Thymus (tissue), 11 donors: ENCODE data around the gene IL20RB. TPM values are rescaled to one million over a fixed set of nuclear protein-coding genes. Genes with fewer than 3 reads are reported as not detected.
"Not testable (repeated sequence)": the region's sequence is repeated elsewhere in the genome, so short reads cannot be mapped to it uniquely, and the experiment has no call there.

ENCODE experiments used
- DNase-seq, 9 donors: peaks; one replicate each; pipeline ENCODE4 v3.0.0-alpha.2; 2013; ENCODE audit warnings: low spot score in 9 of 9, low read depth in 6 of 9, missing footprints in 1 of 9
- H3K27ac ChIP-seq, 2 donors: one replicate each; pipeline ENCODE4 v1.5.1; 2013; ENCODE audit warnings: control low read depth in 1 of 2, low read depth in 1 of 2, low read length in 1 of 2, mild to moderate bottlenecking in 1 of 2, moderate library complexity in 1 of 2
- H3K27me3 ChIP-seq, 2 donors: one replicate each; pipeline ENCODE4 v1.5.1; 2013; ENCODE audit warnings: low read length in 1 of 2; ENCODE audit not compliant: control insufficient read depth in 2 of 2, insufficient read depth in 1 of 2
- H3K36me3 ChIP-seq, 2 donors: one replicate each; pipeline ENCODE4 v1.5.1; 2013; ENCODE audit warnings: low read length in 1 of 2, mild to moderate bottlenecking in 1 of 2, moderate library complexity in 1 of 2; ENCODE audit not compliant: control insufficient read depth in 2 of 2, insufficient read depth in 2 of 2
- H3K4me1 ChIP-seq, 2 donors: one replicate each; pipeline ENCODE4 v1.5.1; 2013; ENCODE audit warnings: low read length in 2 of 2; ENCODE audit not compliant: control insufficient read depth in 2 of 2, insufficient read depth in 2 of 2
- H3K4me3 ChIP-seq, 2 donors: one replicate each; pipeline ENCODE4 v1.5.1; 2013; ENCODE audit warnings: low read length in 2 of 2, control low read depth in 1 of 2, mild to moderate bottlenecking in 1 of 2
- H3K9me3 ChIP-seq, 2 donors: one replicate each; pipeline ENCODE4 v1.5.1; 2013; ENCODE audit warnings: low read length in 1 of 2, mild to moderate bottlenecking in 1 of 2; ENCODE audit not compliant: control insufficient read depth in 2 of 2, insufficient read depth in 1 of 2
- WGBS: extraction: QIAGEN DNeasy Blood & Tissue Kit; methylation state at CpG from one replicate; pipeline ENCODE4 v1.1.7; 2013; 5-methylcytosine and 5-hydroxymethylcytosine counted together
- polyA plus RNA-seq: library from polyadenylated mRNA; stranded (reverse); fragments of 200-250 nt; gene quantifications from one replicate; pipeline ENCODE4 v1.2.3, GENCODE V29; 2013
- total RNA-seq: library from RNA; stranded (reverse); fragments of 120-200 nt; gene quantifications from one replicate; pipeline ENCODE4 v1.2.4, GENCODE V29; 2013
- donor health status: healthy.

Gene IL20RB
- total and polyA plus RNA-seq, 2 donors = 0.94 to 5.4 TPM

- H3K4me3 ChIP-seq = no peak overlapping the region
- no peaks in the 10 kb centered on the region for H3K36me3 ChIP-seq
- H3K27ac ChIP-seq = no peak overlapping the region
- H3K27me3 ChIP-seq = no peaks in the 10 kb centered on the region
- WGBS = 96% methylated on average over 2 of the region's 2 CpGs
- no peak for DNase-seq
- peaks cover 37 to 54% of the 10 kb centered on the region in 2 donors for H3K4me1 ChIP-seq
- H3K9me3 ChIP-seq = no peaks in the 10 kb centered on the region
Measured at GRCh38 chr3:136988651-136989050, 30.9 kb downstream of the IL20RB start.

GRCh38 chr3:136989781-136990524 is 32.2 kb downstream of the IL20RB start:
- WGBS = 98% methylated on average over 4 of the region's 4 CpGs
- Histone ChIP-seq H3K36me3 (no peaks in the 10 kb centered on the region), H3K27me3 (no peaks in the 10 kb centered on the region), H3K4me1 (peaks cover 26 to 47% of the 10 kb centered on the region in 2 donors), H3K27ac (no peak overlapping the region), H3K4me3 (no peak overlapping the region), H3K9me3 (no peaks in the 10 kb centered on the region)
- DNase-seq = no peak

- DNase-seq = no peak
- H3K4me1 ChIP-seq = peaks cover 24 to 47% of the 10 kb centered on the region in 2 donors
- WGBS = 99% methylated on average over 4 of the region's 4 CpGs
- no peaks in the 10 kb centered on the region for H3K27me3 ChIP-seq
- H3K36me3 ChIP-seq = peaks cover 3% of the 10 kb centered on the region in 2 donors
- no peak overlapping the region for H3K27ac ChIP-seq
- no peaks in the 10 kb centered on the region for H3K9me3 ChIP-seq
- H3K4me3 ChIP-seq = no peak overlapping the region
Measured at GRCh38 chr3:136990826-136991225, 33.0 kb downstream of the IL20RB start.

GRCh38 chr3:136992115-136992514 is 34.3 kb downstream of the IL20RB start:
- DNase-seq = peak in 3 of 9 donors; percentile 45 to 77 (median 50)
- H3K4me1 ChIP-seq = peaks cover 30 to 47% of the 10 kb centered on the region in 2 donors
- WGBS = 34% methylated on average over 2 of the region's 2 CpGs
- H3K27me3 ChIP-seq = no peaks in the 10 kb centered on the region
- H3K36me3 ChIP-seq = peaks cover 3 to 4% of the 10 kb centered on the region in 2 donors
- no peak overlapping the region for H3K4me3 ChIP-seq
- H3K9me3 ChIP-seq = no peaks in the 10 kb centered on the region
- H3K27ac ChIP-seq = peak overlapping the region; percentile 56 to 64

- no peak for DNase-seq
- WGBS = 83% methylated on average over 8 of the region's 8 CpGs
- Histone ChIP-seq H3K9me3 (no peaks in the 10 kb centered on the region), H3K27me3 (no peaks in the 10 kb centered on the region), H3K36me3 (peaks cover 3 to 4% of the 10 kb centered on the region in 2 donors), H3K27ac (peak overlapping the region in 1 of 2 donors; percentile 72), H3K4me1 (peaks cover 30 to 46% of the 10 kb centered on the region in 2 donors), H3K4me3 (no peak overlapping the region)
Measured at GRCh38 chr3:136994772-136995516, 37.2 kb downstream of the IL20RB start.

GRCh38 chr3:136995652-136996051 is 37.9 kb downstream of the IL20RB start:
- H3K4me1 ChIP-seq = peaks cover 30 to 40% of the 10 kb centered on the region in 2 donors
- no peaks in the 10 kb centered on the region for H3K9me3 ChIP-seq
- no peak overlapping the region for H3K4me3 ChIP-seq
- H3K27ac ChIP-seq = peak overlapping the region in 1 of 2 donors; percentile 72
- H3K36me3 ChIP-seq = peaks cover 3 to 4% of the 10 kb centered on the region in 2 donors
- H3K27me3 ChIP-seq = no peaks in the 10 kb centered on the region
- 92% methylated on average over 1 of the region's 1 CpG for WGBS
- no peak for DNase-seq

- Histone ChIP-seq H3K9me3 (no peaks in the 10 kb centered on the region), H3K27me3 (no peaks in the 10 kb centered on the region), H3K27ac (no peak overlapping the region), H3K4me3 (no peak overlapping the region), H3K4me1 (peaks cover 11 to 14% of the 10 kb centered on the region in 2 donors), H3K36me3 (peaks cover 3 to 4% of the 10 kb centered on the region in 2 donors)
- no peak for DNase-seq
Measured at GRCh38 chr3:137000039-137000438, 42.3 kb downstream of the IL20RB start.

- peaks cover 22 to 49% of the 10 kb centered on the region in 2 donors for H3K4me1 ChIP-seq
- 96% methylated on average over 9 of the region's 9 CpGs for WGBS
- not testable (repeated sequence) for H3K36me3 ChIP-seq, H3K27me3 ChIP-seq, H3K4me3 ChIP-seq, H3K9me3 ChIP-seq, H3K27ac ChIP-seq, DNase-seq
Measured at GRCh38 chr3:137007376-137007775, 49.6 kb downstream of the IL20RB start.

- peak in 4 of 9 donors; percentile 42 to 79 (median 59) for DNase-seq
- WGBS = 66% methylated on average over 3 of the region's 3 CpGs
- H3K9me3 ChIP-seq = peaks cover 0 to 4% of the 10 kb centered on the region in 2 donors
- no peaks in the 10 kb centered on the region for H3K27me3 ChIP-seq
- H3K4me1 ChIP-seq = peaks cover 24 to 52% of the 10 kb centered on the region in 2 donors
- peak overlapping the region in 1 of 2 donors; percentile 28 for H3K27ac ChIP-seq
- no peaks in the 10 kb centered on the region for H3K36me3 ChIP-seq
- H3K4me3 ChIP-seq = no peak overlapping the region
Measured at GRCh38 chr3:137008131-137008530, 50.3 kb downstream of the IL20RB start.
